Dedifferentiated amniotic fluid mesenchymal stem cell (primary cell): ENCODE data around the gene SIL1.
"Not testable (repeated sequence)": the region's sequence is repeated elsewhere in the genome, so short reads cannot be mapped to it uniquely, and the experiment has no call there.

Source experiments
- DNase-seq: peaks from one replicate; pipeline ENCODE4 v3.0.0-alpha.2; 2016; ENCODE audit errors: extremely low spot score

SIL1 gene

GRCh38 chr5:139204196-139204595 is 6.0 kb upstream of the SIL1 start:
- no peak for DNase-seq

- DNase-seq: no peak
These were observed 1.2 kb upstream of the SIL1 start for GRCh38 chr5:139199321-139199720.

- DNase-seq: no peak
These were observed 1.7 kb downstream of the SIL1 start for GRCh38 chr5:139196296-139196956.

GRCh38 chr5:139194486-139194885 is 3.7 kb downstream of the SIL1 start:
- DNase-seq: no peak

GRCh38 chr5:139193928-139194327 is 4.2 kb downstream of the SIL1 start:
- no peak for DNase-seq

- DNase-seq: not testable (repeated sequence)
These were observed 5.3 kb downstream of the SIL1 start for GRCh38 chr5:139192906-139193305.

GRCh38 chr5:139191954-139192353 is 6.2 kb downstream of the SIL1 start:
- DNase-seq: not testable (repeated sequence)

- peak; percentile 75 for DNase-seq
These were observed 8.0 kb downstream of the SIL1 start for GRCh38 chr5:139190125-139190524.

- DNase-seq: no peak
These were observed 9.5 kb downstream of the SIL1 start for GRCh38 chr5:139188558-139189270.

GRCh38 chr5:139186752-139187326 is 11.3 kb downstream of the SIL1 start:
- DNase-seq: no peak

GRCh38 chr5:139186261-139186660 is 11.9 kb downstream of the SIL1 start:
- DNase-seq: no peak

- DNase-seq: no peak
These were observed 12.6 kb downstream of the SIL1 start for GRCh38 chr5:139185589-139185988.

- no peak for DNase-seq
These were observed 14.7 kb downstream of the SIL1 start for GRCh38 chr5:139183502-139183901.

- DNase-seq: no peak
These were observed 15.5 kb downstream of the SIL1 start for GRCh38 chr5:139182528-139183296.

GRCh38 chr5:139181835-139182452 is 16.2 kb downstream of the SIL1 start:
- DNase-seq: no peak

GRCh38 chr5:139181322-139181730 is 16.8 kb downstream of the SIL1 start:
- DNase-seq: no peak

GRCh38 chr5:139180850-139181249 is 17.3 kb downstream of the SIL1 start:
- no peak for DNase-seq

- not testable (repeated sequence) for DNase-seq
These were observed 18.2 kb downstream of the SIL1 start for GRCh38 chr5:139179778-139180513.

GRCh38 chr5:139178935-139179334 is 19.2 kb downstream of the SIL1 start:
- DNase-seq: no peak

- no peak for DNase-seq
These were observed 19.6 kb downstream of the SIL1 start for GRCh38 chr5:139178589-139178917.
